ENCODE measurements around the gene FOXO3. TPM values are rescaled to one million over a fixed set of nuclear protein-coding genes. Genes with fewer than 3 reads are reported as not detected.

The FOXO3 gene
- total and polyA plus RNA-seq, 2 of the 8 experiments (the other 6 are each of a cell fraction or from before 2014, with no cell fraction given) = 13.1 to 19.3 TPM

GRCh38 chr6:108673153-108673552, 112.4 kb downstream of the FOXO3 start:
- Histone ChIP-seq H2BK12ac (ENCODE audit: low read depth, low read length) (no peak overlapping the region), H2BK5ac (ENCODE audit: low read depth, low read length) (no peak overlapping the region), H3K23ac (ENCODE audit: insufficient read length) (no peak overlapping the region), H4K5ac (ENCODE audit: insufficient read length, low read depth, low read length) (no peak overlapping the region), H2AK5ac (ENCODE audit: low read depth, low read length) (no peak overlapping the region), H2BK15ac (ENCODE audit: low read length) (0 out of 2 replicates have a peak overlapping the region, but pooled peaks have one; percentile 73), H3K27me3 (replicated peaks in 1 of 4; ENCODE audit: control insufficient read depth in 3 of 4, extremely low read depth in 1 of 4, insufficient read depth in 3 of 4, low read length in 3 of 4) (no peaks in the 10 kb centered on the region), H2BK20ac (ENCODE audit: low read length) (no peak overlapping the region), H3K79me1 (ENCODE audit: low read depth, low read length) (peaks cover 3% of the 10 kb centered on the region; the same call in 1 of the 2 replicates), H4K8ac (ENCODE audit: extremely low read depth, insufficient read depth, low read length) (no peak overlapping the region), H3K4me1 (replicated peaks in 1 of 4; ENCODE audit: control insufficient read depth in 3 of 4, insufficient read depth in 4 of 4, low read length in 3 of 4) (peaks cover 7 to 21% (median 15%) of the 10 kb centered on the region in 4 experiments), H3K18ac (ENCODE audit: extremely low read depth, low read length) (no peak overlapping the region), H2AFZ (ENCODE audit: low read length) (no peak overlapping the region), H3K56ac (replicated peaks; ENCODE audit: insufficient read length, low read depth, low read length) (no peak overlapping the region), H3K27ac (ENCODE audit: low read depth, low read length) (no peak overlapping the region), H2BK120ac (replicated peaks; ENCODE audit: low read depth, low read length) (no peak overlapping the region), H3K4ac (replicated peaks; ENCODE audit: insufficient read length, low read depth, low read length) (no peak overlapping the region), H3K4me2 (ENCODE audit: insufficient read depth in 1 of 2, low read depth in 2 of 2, low read length in 2 of 2) (no peak overlapping the region), H3K9ac (replicated peaks in 1 of 4; ENCODE audit: extremely low read depth in 1 of 4, low read depth in 3 of 4, low read length in 3 of 4) (no peak overlapping the region), H3K36me3 (ENCODE audit: control insufficient read depth in 2 of 4, insufficient read depth in 4 of 4, low read length in 3 of 4) (no peaks in the 10 kb centered on the region), H3K4me3 (ENCODE audit: extremely low read depth in 1 of 4, insufficient read depth in 2 of 4, low read depth in 3 of 4, low read length in 4 of 4) (no peak overlapping the region), H4K20me1 (replicated peaks in 1 of 2; ENCODE audit: control insufficient read depth in 1 of 2, insufficient read depth in 2 of 2, low read length in 2 of 2) (no peaks in the 10 kb centered on the region), H4K91ac (replicated peaks; ENCODE audit: insufficient read length, low read length) (no peak overlapping the region), H3K23me2 (ENCODE audit: low read depth, low read length) (no peaks in the 10 kb centered on the region), H3K9me3 (ENCODE audit: insufficient read depth in 2 of 2, low read depth in 1 of 2, low read length in 1 of 2) (no peaks in the 10 kb centered on the region), H3K79me2 (ENCODE audit: control insufficient read depth in 1 of 2, insufficient read depth in 2 of 2, low read length in 2 of 2) (peaks cover 0 to 51% of the 10 kb centered on the region in 2 experiments; a peak in 2 of 4 replicates), H3K14ac (ENCODE audit: insufficient read length) (no peak overlapping the region)
- DNase-seq (ENCODE audit: low read depth in 1 of 2, low spot score in 2 of 2) (no peak), FAIRE-seq (no peak)
- CTCF ChIA-PET (ENCODE audit: partially characterized antibody) = interaction anchor here (1.4 kb wide), 1 partner anchor 400 kb away, joined by 5 read pairs; no protein-coding TSS in a partner anchor
- POLR2A ChIA-PET (ENCODE audit: partially characterized antibody) = no interaction called here
- WGBS, 2 experiments (ENCODE audit: extremely low coverage in 1 of 2, insufficient coverage in 1 of 2, insufficient read length in 1 of 2, insufficient replicate concordance in 2 of 2, low coverage in 1 of 2, low lambda C conversion rate in 2 of 2, missing lambda C conversion rate in 1 of 2) = 84% methylated on average over 6 of the region's 6 CpGs; no CpG with 5 or more reads in 1 of the 2 experiments
- TF ChIP-seq CBX8 (IDR thresholded peaks at IDR 0.05; ENCODE audit: borderline replicate concordance, low read depth, low read length) (no peak), CHD2 (IDR thresholded peaks at IDR 0.05; ENCODE audit: low read length) (no peak), NRF1 (IDR thresholded peaks at IDR 0.05; ENCODE audit: low read depth, low read length) (no peak), SUZ12 (IDR thresholded peaks at IDR 0.05; ENCODE audit: low read length) (no peak), PHF8 (conservative IDR thresholded peaks at IDR 0.05; ENCODE audit: low read depth, low read length) (no peak), KDM5A (IDR thresholded peaks at IDR 0.05; ENCODE audit: low read length) (no peak), HDAC6 (IDR thresholded peaks at IDR 0.05; ENCODE audit: low read depth, low read length) (no peak), RFX5 (IDR thresholded peaks at IDR 0.05; ENCODE audit: borderline replicate concordance, low read depth, low read length) (no peak), EGR1 (IDR thresholded peaks at IDR 0.05; ENCODE audit: borderline replicate concordance, low read depth, low read length) (no peak), SP1 (IDR thresholded peaks at IDR 0.05; ENCODE audit: low read depth, low read length) (no peak), SAP30 (IDR thresholded peaks at IDR 0.05; ENCODE audit: insufficient read depth, insufficient replicate concordance, low read length) (no peak), CTCF (IDR thresholded peaks at IDR 0.05; ENCODE audit: control extremely low read depth in 1 of 3, insufficient read depth in 1 of 3, low read depth in 1 of 3, low read length in 3 of 3) (no peak)
